ENCODE data around the gene LY6G5B. TPM values are rescaled to one million over a fixed set of nuclear protein-coding genes. Genes with fewer than 3 reads are reported as not detected.
A peak's percentile ranks its signal among the peaks of the same experiment; 100 is the strongest.
"Not testable (repeated sequence)": the region's sequence is repeated elsewhere in the genome, so short reads cannot be mapped to it uniquely, and the experiment has no call there.

The LY6G5B gene
- total RNA-seq, 6 experiments from 2014 or later: 4.6 to 6.0 (median 5.3) TPM

DNA sequence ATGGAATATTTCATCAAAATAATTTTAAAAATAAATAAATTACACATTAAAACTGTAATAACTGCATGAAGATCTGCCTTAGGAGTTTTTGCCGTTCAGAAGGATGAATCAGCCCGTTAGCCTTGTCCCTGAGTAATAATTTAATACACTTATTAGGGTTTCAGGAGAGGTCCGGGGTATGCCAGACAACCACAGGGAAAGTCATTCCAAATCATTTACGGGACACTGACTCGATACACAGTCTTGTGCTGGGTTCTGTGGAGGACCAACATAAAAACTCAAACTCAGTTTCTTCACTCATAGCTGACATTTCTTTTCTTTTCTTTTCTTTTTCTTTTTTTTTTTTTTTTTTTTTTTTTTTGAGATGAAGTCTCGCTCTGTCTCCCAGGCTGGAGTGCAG lies 36.2 kb downstream of the LY6G5B start:
- peak; percentile 43 for DNase-seq
- peaks cover 18% of the 10 kb centered on the region for H3K4me1 Mint-ChIP-seq (ENCODE audit: low read depth)
- no peak overlapping the region for H3K27ac Mint-ChIP-seq
- H3K9me3 Mint-ChIP-seq: no peaks in the 10 kb centered on the region
- H3K36me3 Mint-ChIP-seq (ENCODE audit: low read depth): no peaks in the 10 kb centered on the region
- TF ChIP-seq, protein P1, sequence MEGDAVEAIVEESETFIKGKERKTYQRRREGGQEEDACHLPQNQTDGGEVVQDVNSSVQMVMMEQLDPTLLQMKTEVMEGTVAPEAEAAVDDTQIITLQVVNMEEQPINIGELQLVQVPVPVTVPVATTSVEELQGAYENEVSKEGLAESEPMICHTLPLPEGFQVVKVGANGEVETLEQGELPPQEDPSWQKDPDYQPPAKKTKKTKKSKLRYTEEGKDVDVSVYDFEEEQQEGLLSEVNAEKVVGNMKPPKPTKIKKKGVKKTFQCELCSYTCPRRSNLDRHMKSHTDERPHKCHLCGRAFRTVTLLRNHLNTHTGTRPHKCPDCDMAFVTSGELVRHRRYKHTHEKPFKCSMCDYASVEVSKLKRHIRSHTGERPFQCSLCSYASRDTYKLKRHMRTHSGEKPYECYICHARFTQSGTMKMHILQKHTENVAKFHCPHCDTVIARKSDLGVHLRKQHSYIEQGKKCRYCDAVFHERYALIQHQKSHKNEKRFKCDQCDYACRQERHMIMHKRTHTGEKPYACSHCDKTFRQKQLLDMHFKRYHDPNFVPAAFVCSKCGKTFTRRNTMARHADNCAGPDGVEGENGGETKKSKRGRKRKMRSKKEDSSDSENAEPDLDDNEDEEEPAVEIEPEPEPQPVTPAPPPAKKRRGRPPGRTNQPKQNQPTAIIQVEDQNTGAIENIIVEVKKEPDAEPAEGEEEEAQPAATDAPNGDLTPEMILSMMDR (IDR thresholded peaks at IDR 0.05): no peak
- H3K4me3 Mint-ChIP-seq: no peak overlapping the region
- H3K27me3 Mint-ChIP-seq (ENCODE audit: insufficient read depth): peaks cover 9% of the 10 kb centered on the region

GRCh38 chr6:31706599-31706998 lies 36.8 kb downstream of the LY6G5B start, which contains the start of gene LY6G6F:
Gene LY6G6F (plus strand): TSS chr6:31706866. CDS start chr6:31706907, 41 bp downstream.
- Mint-ChIP-seq H3K27me3 (ENCODE audit: insufficient read depth) (peaks cover 13% of the 10 kb centered on the region), H3K4me3 (no peak within 1 kb of the TSS), H3K36me3 (ENCODE audit: low read depth) (no peaks in the 10 kb centered on the region), H3K9me3 (no peaks in the 10 kb centered on the region), H3K27ac (no peak within 1 kb of the TSS), H3K4me1 (ENCODE audit: low read depth) (peaks cover 12% of the 10 kb centered on the region)
- DNase-seq: no peak
- TF ChIP-seq, protein P1 (IDR thresholded peaks at IDR 0.05): no peak

GRCh38 chr6:31707701-31708100 lies 37.9 kb downstream of the LY6G5B start:
- no peak overlapping the region for H3K27ac Mint-ChIP-seq
- no peak overlapping the region for H3K4me3 Mint-ChIP-seq
- H3K9me3 Mint-ChIP-seq: no peaks in the 10 kb centered on the region
- peaks cover 22% of the 10 kb centered on the region for H3K27me3 Mint-ChIP-seq (ENCODE audit: insufficient read depth)
- no peaks in the 10 kb centered on the region for H3K36me3 Mint-ChIP-seq (ENCODE audit: low read depth)
- TF ChIP-seq, protein P1 (IDR thresholded peaks at IDR 0.05): no peak
- peaks cover 6% of the 10 kb centered on the region for H3K4me1 Mint-ChIP-seq (ENCODE audit: low read depth)
- DNase-seq: no peak

- Mint-ChIP-seq H3K4me1 (ENCODE audit: low read depth) (peaks cover 4% of the 10 kb centered on the region), H3K27me3 (ENCODE audit: insufficient read depth) (peaks cover 23% of the 10 kb centered on the region), H3K4me3 (no peak overlapping the region), H3K9me3 (no peaks in the 10 kb centered on the region), H3K36me3 (ENCODE audit: low read depth) (no peaks in the 10 kb centered on the region), H3K27ac (no peak overlapping the region)
- no peak for DNase-seq
- TF ChIP-seq, protein P1 (IDR thresholded peaks at IDR 0.05): no peak
Observed at GRCh38 chr6:31708224-31708623, 38.4 kb downstream of the LY6G5B start.

- H3K27ac Mint-ChIP-seq; DNase-seq; H3K4me1 Mint-ChIP-seq (ENCODE audit: low read depth); H3K9me3 Mint-ChIP-seq; H3K4me3 Mint-ChIP-seq; H3K36me3 Mint-ChIP-seq (ENCODE audit: low read depth): not testable (repeated sequence)
- H3K27me3 Mint-ChIP-seq (ENCODE audit: insufficient read depth): peaks cover 25% of the 10 kb centered on the region
Observed at GRCh38 chr6:31709157-31709556, 39.4 kb downstream of the LY6G5B start.

- Mint-ChIP-seq H3K36me3 (ENCODE audit: low read depth) (no peaks in the 10 kb centered on the region), H3K27me3 (ENCODE audit: insufficient read depth) (peaks cover 28% of the 10 kb centered on the region), H3K4me3 (no peak overlapping the region), H3K27ac (no peak overlapping the region), H3K9me3 (no peaks in the 10 kb centered on the region), H3K4me1 (ENCODE audit: low read depth) (no peaks in the 10 kb centered on the region)
- TF ChIP-seq, protein P1 (IDR thresholded peaks at IDR 0.05): no peak
- DNase-seq: no peak
Observed at GRCh38 chr6:31710523-31711219, 40.9 kb downstream of the LY6G5B start.

Measured in HFFc6 (cell line).